Activated B cell treated with CpG ODN at 0.5 μM for 24 hours (primary cell): ENCODE measurements around the gene TMEM45A. TPM values are rescaled to one million over a fixed set of nuclear protein-coding genes. Genes with fewer than 3 reads are reported as not detected.

Experiments used
- ATAC-seq: fragments of 200-7000 bp; cut with Tn5 transposase; one replicate; pipeline ENCODE4 v1.10.0; 2021; ENCODE audit warnings: low read depth, mild to moderate bottlenecking, moderate library complexity
- CTCF ChIA-PET: fragments of 350-600 bp; sonication (Branson Sonifier 250); formaldehyde crosslinking; loops from one replicate; lab custom pipeline; 2021; ENCODE audit warnings: antibody characterized with exemption; lab: Charles Lee
- POLR2A ChIA-PET: fragments of 350-600 bp; sonication (Branson Sonifier 250); formaldehyde crosslinking; loops from one replicate; lab custom pipeline; 2021; ENCODE audit warnings: antibody characterized with exemption; lab: Charles Lee
- DNase-seq: peaks from one replicate; pipeline ENCODE4 v3.0.0; 2022
- H3K27ac Mint-ChIP-seq: one replicate; pipeline ENCODE4 v1.8.0; 2020; ENCODE audit warnings: mixed read lengths
- H3K27me3 Mint-ChIP-seq: one replicate; pipeline ENCODE4 v1.8.0; 2021; ENCODE audit warnings: mixed read lengths
- H3K36me3 Mint-ChIP-seq: one replicate; pipeline ENCODE4 v1.8.0; 2021; ENCODE audit warnings: low read depth, mixed read lengths
- H3K4me1 Mint-ChIP-seq: one replicate; pipeline ENCODE4 v1.8.0; 2021; ENCODE audit warnings: mixed read lengths
- H3K4me3 Mint-ChIP-seq: one replicate; pipeline ENCODE4 v1.8.0; 2020; ENCODE audit warnings: mild to moderate bottlenecking, mixed read lengths
- H3K9me3 Mint-ChIP-seq: one replicate; pipeline ENCODE4 v1.8.0; 2020; ENCODE audit warnings: mixed read lengths
- CTCF ChIP-seq: fragments of 200-600 bp; IDR thresholded peaks from one replicate; pipeline ENCODE4 v1.8.0; 2022; ENCODE audit warnings: antibody characterized with exemption, mild to moderate bottlenecking
- intact Hi-C: fragments of 100-400 bp; cut with micrococcal nuclease; formaldehyde crosslinking; loops from one replicate; pipeline ENCODE4 v1.15.1; 2024
- total RNA-seq: library from RNA; stranded (reverse); gene quantifications from 2 replicates; pipeline ENCODE4 v1.2.3, GENCODE V29; 2022

TMEM45A gene
- total RNA-seq, 1 donor from 2014 or later: 0.13 TPM

- CTCF ChIA-PET: no interaction called here
- no peak for ATAC-seq
- Mint-ChIP-seq H3K27ac (no peak overlapping the region), H3K27me3 (peaks cover 8% of the 10 kb centered on the region), H3K9me3 (no peaks in the 10 kb centered on the region), H3K4me1 (no peaks in the 10 kb centered on the region), H3K4me3 (no peak overlapping the region), H3K36me3 (no peaks in the 10 kb centered on the region)
- TF ChIP-seq CTCF: no peak
- POLR2A ChIA-PET: no interaction called here
- no peak for DNase-seq
- intact Hi-C loops: no loop called here
Measured at GRCh38 chr3:100548053-100548452, 55.6 kb downstream of the TMEM45A start.

GRCh38 chr3:100553618-100554372 lies 61.4 kb downstream of the TMEM45A start:
- ATAC-seq (no peak), DNase-seq (no peak)
- Mint-ChIP-seq H3K9me3 (no peaks in the 10 kb centered on the region), H3K36me3 (no peaks in the 10 kb centered on the region), H3K27ac (no peak overlapping the region), H3K4me3 (no peak overlapping the region), H3K27me3 (peaks cover 3% of the 10 kb centered on the region), H3K4me1 (no peaks in the 10 kb centered on the region)
- ChIA-PET POLR2A (no interaction called here), CTCF (no interaction called here)
- intact Hi-C loops: no loop called here
- TF ChIP-seq CTCF: no peak

GRCh38 chr3:100554373-100554676 lies 61.9 kb downstream of the TMEM45A start:
- no peaks in the 10 kb centered on the region for H3K36me3 Mint-ChIP-seq
- CTCF ChIA-PET: no interaction called here
- intact Hi-C loops: no loop called here
- H3K4me1 Mint-ChIP-seq: no peaks in the 10 kb centered on the region
- no peak overlapping the region for H3K27ac Mint-ChIP-seq
- TF ChIP-seq CTCF: no peak
- peaks cover 3% of the 10 kb centered on the region for H3K27me3 Mint-ChIP-seq
- POLR2A ChIA-PET: no interaction called here
- H3K9me3 Mint-ChIP-seq: no peaks in the 10 kb centered on the region
- ATAC-seq (no peak), DNase-seq (no peak)
- no peak overlapping the region for H3K4me3 Mint-ChIP-seq

- no peak for DNase-seq
- Mint-ChIP-seq H3K27ac (no peak overlapping the region), H3K36me3 (no peaks in the 10 kb centered on the region), H3K4me3 (no peak overlapping the region), H3K9me3 (no peaks in the 10 kb centered on the region), H3K27me3 (peaks cover 1% of the 10 kb centered on the region), H3K4me1 (no peaks in the 10 kb centered on the region)
- ChIA-PET CTCF (no interaction called here), POLR2A (no interaction called here)
- intact Hi-C loops: no loop called here
- ATAC-seq: no peak
- no peak for TF ChIP-seq CTCF
Measured at GRCh38 chr3:100556673-100557310, 64.4 kb downstream of the TMEM45A start.

GRCh38 chr3:100558233-100558632 lies 65.8 kb downstream of the TMEM45A start:
- no peaks in the 10 kb centered on the region for H3K27me3 Mint-ChIP-seq
- DNase-seq: no peak
- no peak for TF ChIP-seq CTCF
- CTCF ChIA-PET: no interaction called here
- intact Hi-C loops: no loop called here
- no peaks in the 10 kb centered on the region for H3K36me3 Mint-ChIP-seq
- H3K4me1 Mint-ChIP-seq: no peaks in the 10 kb centered on the region
- H3K4me3 Mint-ChIP-seq: no peak overlapping the region
- no peak for ATAC-seq
- POLR2A ChIA-PET: no interaction called here
- H3K27ac Mint-ChIP-seq: no peak overlapping the region
- no peaks in the 10 kb centered on the region for H3K9me3 Mint-ChIP-seq
